GM19463 (cell line): ENCODE data around the gene MTHFR.
A peak's percentile ranks its signal among the peaks of the same experiment; 100 is the strongest.

ENCODE experiments used
- ATAC-seq: cut with Tn5 transposase; IDR thresholded peaks from one replicate; pipeline ENCODE4 v1.9.1; 2021; ENCODE audit warnings: mild to moderate bottlenecking, moderate library complexity; ENCODE audit not compliant: unreplicated experiment

The MTHFR gene

GRCh38 chr1:11799099-11799498 lies 6.7 kb downstream of the MTHFR start:
- ATAC-seq = no peak

- no peak for ATAC-seq
Observed at GRCh38 chr1:11797525-11798216, 8.1 kb downstream of the MTHFR start.

GRCh38 chr1:11796036-11796828 lies 9.5 kb downstream of the MTHFR start:
- no peak for ATAC-seq

- no peak for ATAC-seq
Observed at GRCh38 chr1:11795238-11795890, 10.4 kb downstream of the MTHFR start.

GRCh38 chr1:11794446-11795237 lies 11.1 kb downstream of the MTHFR start:
- ATAC-seq = no peak

- no peak for ATAC-seq
Observed at GRCh38 chr1:11793819-11794218, 11.9 kb downstream of the MTHFR start.

GRCh38 chr1:11792106-11792505 lies 13.7 kb downstream of the MTHFR start:
- ATAC-seq = no peak

GRCh38 chr1:11790880-11791715 lies 14.7 kb downstream of the MTHFR start:
- no peak for ATAC-seq

- no peak for ATAC-seq
Observed at GRCh38 chr1:11790101-11790879, 15.5 kb downstream of the MTHFR start.

GRCh38 chr1:11789126-11790067 lies 16.4 kb downstream of the MTHFR start:
- no peak for ATAC-seq

- no peak for ATAC-seq
Observed at GRCh38 chr1:11788549-11789053, 17.2 kb downstream of the MTHFR start.

GRCh38 chr1:11787804-11788436 lies 17.8 kb downstream of the MTHFR start:
- no peak for ATAC-seq

- ATAC-seq = no peak
Observed at GRCh38 chr1:11787251-11787803, 18.4 kb downstream of the MTHFR start.

GRCh38 chr1:11786168-11786567 lies 19.6 kb downstream of the MTHFR start:
- ATAC-seq = no peak

GRCh38 chr1:11784993-11785769 lies 20.6 kb downstream of the MTHFR start:
- peak; percentile 69 for ATAC-seq

GRCh38 chr1:11784256-11784992 lies 21.3 kb downstream of the MTHFR start:
- ATAC-seq = no peak
